HepG2 (cell line): ENCODE data around the gene H19. TPM values are rescaled to one million over a fixed set of nuclear protein-coding genes. Genes with fewer than 3 reads are reported as not detected.

Experiments
- ATAC-seq: fragments of 200-7000 bp; cut with Tn5 transposase; 3 replicates; pipeline ENCODE4 v1.9.1; 2020; ENCODE audit warnings: mild to moderate bottlenecking, moderate library complexity
- BruUV-seq: library from RNA; stranded (reverse); fragments of 400-500 nt; replicated peaks from 2 replicates; lab custom pipeline; 2021; lab: Mats Ljungman, UMichigan
- CTCF ChIA-PET: fragments of 300-600 bp; formaldehyde crosslinking; extraction: SDS; loops from one replicate; lab custom pipeline; 2021; ENCODE audit warnings: low total read pairs, inconsistent platforms, low intra/inter-chr PET ratio; lab: Yijun Ruan, JAX
- POLR2A ChIA-PET: fragments of 350-600 bp; sonication (Branson Sonifier 250); formaldehyde crosslinking; loops from one replicate; lab custom pipeline; 2020; ENCODE audit warnings: antibody characterized with exemption, inconsistent platforms; lab: Yijun Ruan, JAX
- DNase-seq: peaks from one replicate; pipeline ENCODE4 v3.0.0-alpha.2; 2015; ENCODE audit warnings: low spot score
- FAIRE-seq: peaks from 3 replicates; lab custom pipeline; 2011; peaks lifted over from hg19 to GRCh38; lab: Jason Lieb, UNC
- H2AFZ ChIP-seq: one replicate; pipeline ENCODE4 v1.6.1; 2011; ENCODE audit warnings: low read length, inconsistent platforms
- H3K27ac ChIP-seq: fragments of 300-600 bp; 3 replicates; pipeline ENCODE4 v1.8.0; 2011; ENCODE audit warnings: mixed run types, mild to moderate bottlenecking, mixed read lengths, low read length, inconsistent platforms; ENCODE audit not compliant: insufficient read depth; ENCODE audit errors: extremely low read length
- H3K27me3 ChIP-seq, 2 experiments: fragments of 200-600 bp in 1 of 2; 2 replicates in 1 of 2; 3 replicates in 1 of 2; pipeline versions ENCODE4 v1.6.0 to v1.8.0; 2011; ENCODE audit warnings: low read length in 2 of 2, mild to moderate bottlenecking in 2 of 2, moderate library complexity in 2 of 2, inconsistent platforms in 1 of 2; ENCODE audit not compliant: insufficient read depth in 2 of 2, control insufficient read depth in 1 of 2
- H3K36me3 ChIP-seq, 2 experiments: fragments of 200-600 bp in 1 of 2; replicated peaks in 1 of 2; 2 replicates in 1 of 2; 3 replicates in 1 of 2; pipeline versions ENCODE4 v1.5.1 to v1.8.0; 2011; ENCODE audit warnings: low read length in 2 of 2, inconsistent platforms in 1 of 2; ENCODE audit not compliant: insufficient read depth in 2 of 2, control insufficient read depth in 1 of 2
- H3K4me1 ChIP-seq: 2 replicates; pipeline ENCODE4 v1.5.1; 2012; ENCODE audit warnings: low read length, inconsistent platforms; ENCODE audit not compliant: insufficient read depth
- H3K4me2 ChIP-seq: 2 replicates; pipeline ENCODE4 v1.6.0; 2011; ENCODE audit warnings: low read depth, low read length, inconsistent platforms
- H3K4me3 ChIP-seq, 3 experiments: fragments of 200-600 bp in 1 of 3; sonication (generic), shearing (Covaris generic) in 1 of 3; replicated peaks in 1 of 3; 2 replicates each; pipeline ENCODE4 v1.5.1; 2011 to 2016; ENCODE audit warnings: low read length in 3 of 3, inconsistent platforms in 2 of 3, low read depth in 2 of 3, mild to moderate bottlenecking in 2 of 3, control low read depth in 1 of 3, mixed read lengths in 1 of 3; ENCODE audit not compliant: insufficient read depth in 1 of 3
- H3K79me2 ChIP-seq: one replicate; pipeline ENCODE4 v1.6.1; 2011; ENCODE audit warnings: low read length, inconsistent platforms; ENCODE audit not compliant: insufficient read depth
- H3K9ac ChIP-seq: 2 replicates; pipeline ENCODE4 v1.6.0; 2011; ENCODE audit warnings: mild to moderate bottlenecking, low read depth, low read length, inconsistent platforms; ENCODE audit not compliant: insufficient read depth
- H3K9me3 ChIP-seq: 2 replicates; pipeline ENCODE4 v1.5.1; 2012; ENCODE audit warnings: mild to moderate bottlenecking, low read length
- H4K20me1 ChIP-seq: 2 replicates; pipeline ENCODE4 v1.6.0; 2011; ENCODE audit warnings: inconsistent platforms, mild to moderate bottlenecking, low read length, moderate library complexity; ENCODE audit not compliant: insufficient read depth
- CHD2 ChIP-seq: IDR thresholded peaks from 2 replicates; pipeline ENCODE4 v1.6.1; 2011; ENCODE audit warnings: low read depth, low read length, improper control_type of control experiment
- FOSL1 ChIP-seq: sonication (generic); formaldehyde crosslinking; IDR thresholded peaks from 2 replicates; pipeline ENCODE4 v1.9.0; 2021; ENCODE audit warnings: missing genetic modification reagents, borderline replicate concordance
- GTF2F1 ChIP-seq: fragments of 150-350 bp; IDR thresholded peaks from 2 replicates; pipeline ENCODE4 v1.6.1; 2014; ENCODE audit warnings: low read length
- HINFP ChIP-seq: sonication (generic); formaldehyde crosslinking; IDR thresholded peaks from 2 replicates; pipeline ENCODE4 v1.4.0; 2020; ENCODE audit warnings: low read depth, mild to moderate bottlenecking, missing genetic modification reagents
- NCOA1 ChIP-seq: sonication (generic); formaldehyde crosslinking; IDR thresholded peaks from 2 replicates; pipeline ENCODE4 v1.9.0; 2021; ENCODE audit warnings: missing genetic modification reagents
- PRDM10 ChIP-seq: sonication (generic); formaldehyde crosslinking; IDR thresholded peaks from 2 replicates; pipeline ENCODE4 v1.4.0; 2020; ENCODE audit warnings: low read depth, missing genetic modification reagents
- SYNCRIP ChIP-seq: fragments of 200-400 bp; formaldehyde crosslinking; IDR thresholded peaks from 2 replicates; pipeline ENCODE4 v1.6.1; 2018; ENCODE audit warnings: mild to moderate bottlenecking, low read depth, low read length; ENCODE audit not compliant: insufficient read depth
- ZBTB8A ChIP-seq: sonication (generic); formaldehyde crosslinking; IDR thresholded peaks from 2 replicates; pipeline ENCODE4 v1.4.0; 2020; ENCODE audit warnings: mild to moderate bottlenecking, low read depth, missing genetic modification reagents, borderline replicate concordance
- ZNF101 ChIP-seq: sonication (generic); formaldehyde crosslinking; IDR thresholded peaks from 2 replicates; pipeline ENCODE4 v1.4.0; 2020; ENCODE audit warnings: mild to moderate bottlenecking, low read depth, missing genetic modification reagents, borderline replicate concordance
- ZNF12 ChIP-seq: sonication (generic); formaldehyde crosslinking; IDR thresholded peaks from 2 replicates; pipeline ENCODE4 v1.5.0; 2020; ENCODE audit warnings: missing genetic modification reagents
- ZNF251 ChIP-seq: sonication (generic); formaldehyde crosslinking; IDR thresholded peaks from 2 replicates; pipeline ENCODE4 v1.9.0; 2021; ENCODE audit warnings: mild to moderate bottlenecking, missing genetic modification reagents
- ZNF263 ChIP-seq: sonication (generic); formaldehyde crosslinking; IDR thresholded peaks from 2 replicates; pipeline ENCODE4 v1.4.0; 2020; ENCODE audit warnings: missing genetic modification reagents
- ZNF782 ChIP-seq: sonication (generic); formaldehyde crosslinking; IDR thresholded peaks from 2 replicates; pipeline ENCODE4 v1.4.0; 2020; ENCODE audit warnings: missing genetic modification reagents, mild to moderate bottlenecking, borderline replicate concordance
- ZNF792 ChIP-seq: IDR thresholded peaks from 2 replicates; pipeline ENCODE4 v1.6.1; 2016
- ZNF891 ChIP-seq: sonication (generic); formaldehyde crosslinking; IDR thresholded peaks from 2 replicates; pipeline ENCODE4 v1.5.0; 2020; ENCODE audit warnings: mild to moderate bottlenecking, missing genetic modification reagents
- WGBS: methylation state at CpG from one replicate; pipeline ENCODE4 v1.1.6; 2017; ENCODE audit warnings: low lambda C conversion rate; 5-methylcytosine and 5-hydroxymethylcytosine counted together
- in situ Hi-C: cut with HindIII; loops from 2 replicates; pipeline ENCODE4 v1.10.0; 2017; ENCODE audit warnings: low pct_unique_long_range_greater_than_20kb; ENCODE audit not compliant: extremely low pct_ligation_motif_present
- intact Hi-C: fragments of 100-400 bp; cut with micrococcal nuclease; formaldehyde crosslinking; loops from one replicate; pipeline ENCODE4 v1.10.0; 2022; ENCODE audit not compliant: unreplicated experiment
- polyA plus RNA-seq, 8 experiments: library from polyadenylated mRNA; depleted of rRNA in 3 of 8; stranded (reverse) in 7 of 8; unstranded in 1 of 8; fragments of >200 nt; fragmentation: Illumina TruSeq in 4 of 8; extraction: Trizol in 4 of 8; gene quantifications; 2 replicates each; pipeline versions ENCODE4 v1.2.1 to v1.2.3, GENCODE V29; 2011 to 2016; ENCODE audit warnings: low read depth in 4 of 8, missing spikeins in 1 of 8, mixed read lengths in 1 of 8; ENCODE audit not compliant: insufficient read depth in 1 of 8
- total RNA-seq, 5 experiments: library from RNA; depleted of rRNA; stranded (reverse); fragments of >200 nt; fragmentation: Illumina TruSeq; extraction: Trizol; gene quantifications; 2 replicates each; pipeline ENCODE4 v1.2.3, GENCODE V29; 2016; ENCODE audit warnings: low read depth in 1 of 5

H19 gene
- total and polyA plus RNA-seq, 2 of the 13 experiments (the other 11 are each of a cell fraction or from before 2014, with no cell fraction given): 1.2 to 2.4 TPM

GRCh38 chr11:2002042-2002776 lies 4.6 kb upstream of the H19 start:
- no peak for FAIRE-seq
- Histone ChIP-seq H3K9ac (no peak overlapping the region), H3K4me3 (no peak overlapping the region), H3K27ac (no peak overlapping the region), H4K20me1 (no peaks in the 10 kb centered on the region), H3K4me2 (no peak overlapping the region), H3K4me1 (no peaks in the 10 kb centered on the region), H3K36me3 (no peaks in the 10 kb centered on the region), H3K27me3 (no peaks in the 10 kb centered on the region)
- intact Hi-C loops (no loop called here), in situ Hi-C loops (no loop called here)
- CTCF ChIA-PET: no interaction called here
- POLR2A ChIA-PET: no interaction called here
- BruUV-seq: no TSS peak
- no peak for DNase-seq
- WGBS: no CpG with 5 or more reads among the region's 42 CpGs
- TF ChIP-seq GTF2F1: no peak
- TF ChIP-seq ZNF12 (CRISPR knock-in tag): no peak
- TF ChIP-seq ZNF891 (CRISPR knock-in tag): no peak
- TF ChIP-seq ZNF792: no peak
- TF ChIP-seq, all 625 proteins: peak for 0
- no peak for ATAC-seq
- Histone ChIP-seq H2AFZ (no peak overlapping the region), H3K79me2 (no peaks in the 10 kb centered on the region), H3K9me3 (no peaks in the 10 kb centered on the region)

GRCh38 chr11:1998861-1999260 lies 1.2 kb upstream of the H19 start:
- DNase-seq (no peak), ATAC-seq (no peak), FAIRE-seq (no peak)
- Histone ChIP-seq H3K27ac (no peak overlapping the region), H3K4me1 (no peaks in the 10 kb centered on the region), H3K4me3 (no peak overlapping the region), H2AFZ (no peak overlapping the region), H3K27me3 (no peaks in the 10 kb centered on the region), H4K20me1 (no peaks in the 10 kb centered on the region), H3K36me3 (no peaks in the 10 kb centered on the region), H3K79me2 (no peaks in the 10 kb centered on the region), H3K4me2 (no peak overlapping the region), H3K9ac (no peak overlapping the region), H3K9me3 (no peaks in the 10 kb centered on the region)
- WGBS: no CpG with 5 or more reads among the region's 15 CpGs
- CTCF ChIA-PET: no interaction called here
- intact Hi-C loops (no loop called here), in situ Hi-C loops (no loop called here)
- no TSS peak for BruUV-seq
- POLR2A ChIA-PET: no interaction called here
- TF ChIP-seq FOSL1 (no peak), ZNF101 (CRISPR knock-in tag) (no peak), NCOA1 (no peak), PRDM10 (CRISPR knock-in tag) (no peak), CHD2 (no peak), ZNF782 (CRISPR knock-in tag) (no peak), SYNCRIP (no peak), ZBTB8A (CRISPR knock-in tag) (no peak), ZNF263 (CRISPR knock-in tag) (no peak), HINFP (CRISPR knock-in tag) (no peak), ZNF251 (CRISPR knock-in tag) (no peak)
